ENCODE measurements around the gene AZU1. TPM values are rescaled to one million over a fixed set of nuclear protein-coding genes. Genes with fewer than 3 reads are reported as not detected.

AZU1 gene
- total and polyA plus RNA-seq, 2 of the 8 experiments (the other 6 are each of a cell fraction or from before 2014, with no cell fraction given): 0.80 to 1.3 TPM

DNA sequence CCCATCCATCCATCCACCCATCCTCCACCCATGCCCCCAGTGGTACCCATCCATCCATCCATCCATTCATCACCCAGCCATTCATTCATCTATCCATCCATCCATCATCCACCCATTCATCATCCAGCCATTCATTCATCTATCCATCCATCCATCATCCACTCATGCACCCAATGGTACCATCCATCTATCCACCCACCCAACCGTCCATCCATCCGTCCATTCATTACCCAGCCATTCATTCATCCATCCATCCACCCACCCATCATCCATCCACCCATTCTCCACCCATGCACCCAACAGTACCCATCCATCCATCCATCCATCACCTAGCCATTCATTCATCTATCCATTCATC lies 11.2 kb upstream of the AZU1 start:
- Histone ChIP-seq H2BK120ac (replicated peaks; ENCODE audit: low read depth, low read length) (no peak overlapping the region), H3K27ac (ENCODE audit: low read depth, low read length) (no peak overlapping the region), H3K4me1 (replicated peaks in 1 of 4; ENCODE audit: control insufficient read depth in 3 of 4, insufficient read depth in 4 of 4, low read length in 3 of 4) (no peaks in the 10 kb centered on the region), H2AK5ac (ENCODE audit: low read depth, low read length) (no peak overlapping the region), H3K4me3 (ENCODE audit: extremely low read depth in 1 of 4, insufficient read depth in 2 of 4, low read depth in 3 of 4, low read length in 4 of 4) (no peak overlapping the region), H3K14ac (ENCODE audit: insufficient read length) (no peak overlapping the region), H4K8ac (ENCODE audit: extremely low read depth, insufficient read depth, low read length) (no peak overlapping the region), H3K4ac (replicated peaks; ENCODE audit: insufficient read length, low read depth, low read length) (no peak overlapping the region), H2BK12ac (ENCODE audit: low read depth, low read length) (no peak overlapping the region), H3K23me2 (ENCODE audit: low read depth, low read length) (peaks cover 15% of the 10 kb centered on the region; the same call in 1 of the 2 replicates), H4K91ac (replicated peaks; ENCODE audit: insufficient read length, low read length) (no peak overlapping the region), H2AFZ (ENCODE audit: low read length) (no peak overlapping the region), H3K79me1 (ENCODE audit: low read depth, low read length) (peaks cover 5% of the 10 kb centered on the region; the same call in 1 of the 2 replicates), H3K36me3 (ENCODE audit: control insufficient read depth in 2 of 4, insufficient read depth in 4 of 4, low read length in 3 of 4) (peaks cover 7 to 38% (median 12%) of the 10 kb centered on the region in 4 experiments; a peak in 7 of 8 replicates), H4K5ac (ENCODE audit: insufficient read length, low read depth, low read length) (no peak overlapping the region), H3K23ac (ENCODE audit: insufficient read length) (no peak overlapping the region), H2BK5ac (ENCODE audit: low read depth, low read length) (no peak overlapping the region), H2BK20ac (ENCODE audit: low read length) (no peak overlapping the region), H3K9ac (replicated peaks in 1 of 4; ENCODE audit: extremely low read depth in 1 of 4, low read depth in 3 of 4, low read length in 3 of 4) (no peak overlapping the region), H3K27me3 (replicated peaks in 1 of 4; ENCODE audit: control insufficient read depth in 3 of 4, extremely low read depth in 1 of 4, insufficient read depth in 3 of 4, low read length in 3 of 4) (no peaks in the 10 kb centered on the region), H4K20me1 (replicated peaks in 1 of 2; ENCODE audit: control insufficient read depth in 1 of 2, insufficient read depth in 2 of 2, low read length in 2 of 2) (peaks cover 0 to 19% of the 10 kb centered on the region in 2 experiments), H3K79me2 (ENCODE audit: control insufficient read depth in 1 of 2, insufficient read depth in 2 of 2, low read length in 2 of 2) (peaks cover 0 to 13% of the 10 kb centered on the region in 2 experiments; a peak in 1 of 4 replicates), H2BK15ac (ENCODE audit: low read length) (no peak overlapping the region), H3K4me2 (ENCODE audit: insufficient read depth in 1 of 2, low read depth in 2 of 2, low read length in 2 of 2) (no peak overlapping the region), H3K18ac (ENCODE audit: extremely low read depth, low read length) (no peak overlapping the region), H3K56ac (replicated peaks; ENCODE audit: insufficient read length, low read depth, low read length) (peak overlapping the region; percentile 59), H3K9me3 (ENCODE audit: insufficient read depth in 2 of 2, low read depth in 1 of 2, low read length in 1 of 2) (no peaks in the 10 kb centered on the region)
- TF ChIP-seq ZNF274 (IDR thresholded peaks at IDR 0.05; ENCODE audit: borderline replicate concordance, extremely low read depth, low read length) (no peak), CBX8 (IDR thresholded peaks at IDR 0.05; ENCODE audit: borderline replicate concordance, low read depth, low read length) (no peak), RAD21 (IDR thresholded peaks at IDR 0.05 in 1 of 2, conservative IDR thresholded peaks at IDR 0.05 in 1 of 2; ENCODE audit: low read depth in 2 of 2, low read length in 2 of 2) (no peak), CEBPB (IDR thresholded peaks at IDR 0.05; ENCODE audit: low read depth, low read length) (no peak), HDAC2 (IDR thresholded peaks at IDR 0.05; ENCODE audit: borderline replicate concordance in 1 of 2, low read depth in 2 of 2, low read length in 2 of 2) (no peak), EP300 (IDR thresholded peaks at IDR 0.05; ENCODE audit: borderline replicate concordance in 1 of 2, low read depth in 2 of 2, low read length in 2 of 2) (no peak)
- TF ChIP-seq, protein P1, sequence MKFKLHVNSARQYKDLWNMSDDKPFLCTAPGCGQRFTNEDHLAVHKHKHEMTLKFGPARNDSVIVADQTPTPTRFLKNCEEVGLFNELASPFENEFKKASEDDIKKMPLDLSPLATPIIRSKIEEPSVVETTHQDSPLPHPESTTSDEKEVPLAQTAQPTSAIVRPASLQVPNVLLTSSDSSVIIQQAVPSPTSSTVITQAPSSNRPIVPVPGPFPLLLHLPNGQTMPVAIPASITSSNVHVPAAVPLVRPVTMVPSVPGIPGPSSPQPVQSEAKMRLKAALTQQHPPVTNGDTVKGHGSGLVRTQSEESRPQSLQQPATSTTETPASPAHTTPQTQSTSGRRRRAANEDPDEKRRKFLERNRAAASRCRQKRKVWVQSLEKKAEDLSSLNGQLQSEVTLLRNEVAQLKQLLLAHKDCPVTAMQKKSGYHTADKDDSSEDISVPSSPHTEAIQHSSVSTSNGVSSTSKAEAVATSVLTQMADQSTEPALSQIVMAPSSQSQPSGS (IDR thresholded peaks at IDR 0.05; ENCODE audit: low read length): no peak
- TF ChIP-seq, protein P2, sequence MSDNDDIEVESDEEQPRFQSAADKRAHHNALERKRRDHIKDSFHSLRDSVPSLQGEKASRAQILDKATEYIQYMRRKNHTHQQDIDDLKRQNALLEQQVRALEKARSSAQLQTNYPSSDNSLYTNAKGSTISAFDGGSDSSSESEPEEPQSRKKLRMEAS (IDR thresholded peaks at IDR 0.05): no peak
- CTCF ChIA-PET (ENCODE audit: partially characterized antibody): no interaction called here
- no peak for DNase-seq (ENCODE audit: low read depth in 1 of 2, low spot score in 2 of 2)
- no peak for FAIRE-seq
- POLR2A ChIA-PET (ENCODE audit: partially characterized antibody): no interaction called here
- 81 to 100% methylated on average over 1 to 2 of the region's 2 CpGs for WGBS, 2 experiments (ENCODE audit: extremely low coverage in 1 of 2, insufficient coverage in 1 of 2, insufficient read length in 1 of 2, insufficient replicate concordance in 2 of 2, low coverage in 1 of 2, low lambda C conversion rate in 2 of 2, missing lambda C conversion rate in 1 of 2)
